LHCN-M2 (cell line): Measurements from ENCODE around the gene YEATS4. TPM values are rescaled to one million over a fixed set of nuclear protein-coding genes. Genes with fewer than 3 reads are reported as not detected.

ENCODE experiments used
- DNase-seq: peaks from one replicate; pipeline ENCODE4 v3.0.0-alpha.2; 2012; ENCODE audit warnings: low read depth
- total RNA-seq: library from RNA; depleted of rRNA; stranded (reverse); fragments of >200 nt; gene quantifications from 2 replicates; pipeline ENCODE4 v1.2.3, GENCODE V29; 2014; rRNA removed

Gene YEATS4
- total RNA-seq, 1 experiment from 2014 or later: 39.9 TPM

DNA sequence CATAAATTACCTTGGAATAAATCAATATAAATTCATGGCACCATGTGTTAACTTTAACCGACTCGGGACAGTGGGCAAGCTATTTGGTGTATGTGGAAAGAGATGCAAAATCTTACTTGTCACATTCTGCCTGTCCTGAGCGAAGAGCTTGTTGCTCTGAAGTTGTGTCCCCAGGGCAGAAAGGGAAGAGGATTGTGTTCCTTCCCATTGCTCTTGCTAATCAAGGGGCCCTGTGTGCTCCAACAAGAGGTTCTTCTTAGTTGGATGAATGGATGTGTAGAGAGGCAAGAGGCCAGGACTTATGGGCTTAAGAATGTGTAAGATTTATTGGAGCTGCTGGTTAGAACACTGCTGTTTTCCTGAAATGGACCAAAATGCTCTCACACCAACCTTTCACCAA, 74.1 kb downstream of the YEATS4 start:
- DNase-seq: no peak

DNA sequence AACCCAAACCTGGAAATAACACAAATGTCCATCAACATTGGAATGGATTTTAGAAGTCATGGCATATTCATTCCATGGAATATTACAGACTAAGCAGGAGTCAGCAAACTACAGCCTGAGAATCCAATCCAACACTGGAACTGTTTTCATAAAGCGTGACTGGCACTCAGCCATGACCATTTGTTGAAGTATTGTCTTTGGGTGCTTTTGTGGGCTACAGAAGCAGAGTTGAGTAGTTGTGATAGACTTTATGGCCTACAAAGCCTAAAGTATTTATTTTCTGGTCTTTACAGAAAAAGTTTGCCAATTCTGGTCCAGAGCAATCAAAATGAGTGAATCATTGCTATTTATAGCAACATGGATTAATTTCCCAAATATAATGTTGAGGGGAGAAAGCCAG, 76.1 kb downstream of the YEATS4 start:
- peak; percentile 24 for DNase-seq

DNA sequence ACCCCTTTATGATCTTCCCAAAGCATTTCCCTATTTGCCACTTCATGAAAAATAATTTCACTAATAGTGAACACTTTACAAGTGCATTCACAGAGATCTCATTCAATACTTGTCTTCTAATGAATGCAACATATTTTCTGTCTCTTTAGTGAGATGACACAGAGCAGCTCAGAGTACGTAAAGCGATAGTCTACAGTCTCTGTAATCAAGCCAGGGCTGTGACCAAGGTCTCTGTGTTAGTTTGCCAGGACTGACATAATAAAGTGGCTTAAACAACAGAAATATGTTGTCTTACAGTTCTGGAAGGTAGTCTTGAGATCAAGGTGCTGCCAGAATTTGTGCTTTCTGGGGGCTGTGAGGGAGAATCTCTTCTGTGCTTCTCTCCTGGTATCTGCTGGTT, 77.5 kb downstream of the YEATS4 start:
- no peak for DNase-seq

DNA sequence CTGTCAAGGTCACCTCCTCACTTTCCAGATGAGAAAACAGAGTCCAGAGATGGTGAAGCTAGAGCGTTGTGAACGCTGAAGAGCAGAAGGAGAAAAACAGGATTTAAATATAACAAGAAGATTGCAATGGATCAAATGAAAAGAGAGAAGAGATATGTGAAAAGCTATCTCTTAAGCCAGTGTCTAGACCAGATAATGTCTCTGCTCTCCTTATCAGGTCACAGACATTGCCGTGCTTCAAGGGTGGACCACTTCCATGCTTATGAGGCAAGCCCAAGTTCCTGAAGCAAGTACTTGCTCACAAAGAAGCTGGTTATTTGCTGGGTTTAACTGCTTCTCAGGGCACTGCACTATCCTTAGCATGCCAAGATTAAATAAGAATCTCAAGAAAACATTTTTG, 79.0 kb downstream of the YEATS4 start:
- no peak for DNase-seq

DNA sequence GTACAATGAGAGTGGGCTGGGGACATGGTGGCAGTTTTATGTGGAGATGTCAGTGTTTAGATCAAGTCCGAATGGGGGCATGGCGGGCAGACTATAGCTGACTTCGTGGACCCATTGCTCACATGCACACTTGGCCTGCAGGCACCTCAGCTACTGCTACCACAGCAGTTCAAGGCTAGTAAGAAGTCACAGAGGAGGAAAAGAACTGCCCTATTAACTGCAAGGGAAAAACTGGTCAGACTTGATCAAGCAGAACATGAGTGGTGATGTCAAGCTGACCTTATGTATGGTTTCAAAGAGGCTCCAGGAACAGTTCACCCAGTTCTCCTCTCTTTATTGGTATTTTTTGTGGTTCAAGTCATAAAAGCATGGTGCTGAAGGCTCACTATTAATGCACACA, 80.5 kb downstream of the YEATS4 start:
- no peak for DNase-seq

Other genes with a start within 250 kb of the YEATS4 start
- 18.4 and 26.8 TPM in 2 replicates for gene CPSF6, start 120.2 kb upstream of the YEATS4 start, total RNA-seq
- gene LYZ, start 11.4 kb upstream of the YEATS4 start, total RNA-seq: not detected in 2 replicates
- gene FRS2, start 110.6 kb downstream of the YEATS4 start, total RNA-seq: 39.4 and 47.1 TPM in 2 replicates
- gene CCT2, start 225.7 kb downstream of the YEATS4 start, total RNA-seq: 338 and 371 TPM in 2 replicates